Measurements from ENCODE around the gene LELP1.

DNA sequence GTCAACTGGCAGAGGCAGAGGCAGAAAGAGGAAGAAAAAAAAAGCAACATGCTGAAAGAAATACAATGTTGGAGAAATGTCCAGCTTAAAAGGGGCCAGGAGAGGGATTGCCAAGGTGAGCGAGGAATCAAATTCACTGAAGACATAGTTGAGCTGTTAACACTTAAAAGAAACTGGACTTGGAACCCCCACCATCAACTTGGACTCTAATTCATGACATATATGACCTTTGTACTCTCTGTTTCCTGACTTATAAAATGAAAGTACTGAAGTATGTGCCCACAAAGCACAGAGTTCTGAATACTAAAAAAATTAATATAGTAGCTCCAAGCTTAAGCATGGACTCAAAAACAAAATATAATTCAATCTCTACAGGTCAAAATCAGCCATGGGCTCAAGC lies 30.2 kb downstream of the LELP1 start:
- TF ChIP-seq, protein P1, sequence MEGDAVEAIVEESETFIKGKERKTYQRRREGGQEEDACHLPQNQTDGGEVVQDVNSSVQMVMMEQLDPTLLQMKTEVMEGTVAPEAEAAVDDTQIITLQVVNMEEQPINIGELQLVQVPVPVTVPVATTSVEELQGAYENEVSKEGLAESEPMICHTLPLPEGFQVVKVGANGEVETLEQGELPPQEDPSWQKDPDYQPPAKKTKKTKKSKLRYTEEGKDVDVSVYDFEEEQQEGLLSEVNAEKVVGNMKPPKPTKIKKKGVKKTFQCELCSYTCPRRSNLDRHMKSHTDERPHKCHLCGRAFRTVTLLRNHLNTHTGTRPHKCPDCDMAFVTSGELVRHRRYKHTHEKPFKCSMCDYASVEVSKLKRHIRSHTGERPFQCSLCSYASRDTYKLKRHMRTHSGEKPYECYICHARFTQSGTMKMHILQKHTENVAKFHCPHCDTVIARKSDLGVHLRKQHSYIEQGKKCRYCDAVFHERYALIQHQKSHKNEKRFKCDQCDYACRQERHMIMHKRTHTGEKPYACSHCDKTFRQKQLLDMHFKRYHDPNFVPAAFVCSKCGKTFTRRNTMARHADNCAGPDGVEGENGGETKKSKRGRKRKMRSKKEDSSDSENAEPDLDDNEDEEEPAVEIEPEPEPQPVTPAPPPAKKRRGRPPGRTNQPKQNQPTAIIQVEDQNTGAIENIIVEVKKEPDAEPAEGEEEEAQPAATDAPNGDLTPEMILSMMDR (IDR thresholded peaks at IDR 0.05), result no peak
- TF ChIP-seq EP300 (IDR thresholded peaks at IDR 0.05; ENCODE audit: low read depth), result no peak

Measured in transverse colon (tissue), 3 donors.